Choroid plexus epithelial cell (primary cell): ENCODE results near the gene ATP13A2.

Experiments
- DNase-seq: peaks from one replicate; pipeline ENCODE4 v3.0.0-alpha.2; 2010; ENCODE audit warnings: low read depth
- H3K4me3 ChIP-seq: 2 replicates; pipeline ENCODE4 v1.5.1; 2011; ENCODE audit warnings: low read depth, mild to moderate bottlenecking, control low read depth, low read length, moderate library complexity
- TF ChIP-seq, protein P1 (sequence below): conservative IDR thresholded peaks from 2 replicates; pipeline ENCODE4 v1.5.1; 2011; ENCODE audit warnings: low read depth, mild to moderate bottlenecking, control low read depth, inconsistent platforms, low read length, moderate library complexity

ATP13A2 gene

DNA sequence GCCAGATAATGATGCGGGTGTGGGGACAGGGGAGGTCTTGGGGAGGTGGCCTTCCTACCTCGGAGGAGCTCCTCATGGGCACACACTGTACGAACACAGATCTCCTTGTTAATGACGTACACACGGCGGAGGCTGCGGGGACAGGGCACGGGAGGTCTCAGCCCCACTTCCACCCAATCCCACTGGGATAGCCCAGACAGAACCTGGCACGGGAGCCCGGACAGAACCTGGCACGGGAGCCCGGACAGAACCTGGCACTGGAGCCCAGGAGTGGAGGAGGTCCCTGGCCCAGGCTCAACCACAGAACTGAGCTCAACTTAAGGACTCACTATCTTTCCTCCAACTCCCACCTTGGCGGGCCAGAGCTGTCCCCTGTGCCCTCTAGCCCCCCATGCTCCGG is 36.5 kb downstream of the ATP13A2 start:
- TF ChIP-seq, protein P1, sequence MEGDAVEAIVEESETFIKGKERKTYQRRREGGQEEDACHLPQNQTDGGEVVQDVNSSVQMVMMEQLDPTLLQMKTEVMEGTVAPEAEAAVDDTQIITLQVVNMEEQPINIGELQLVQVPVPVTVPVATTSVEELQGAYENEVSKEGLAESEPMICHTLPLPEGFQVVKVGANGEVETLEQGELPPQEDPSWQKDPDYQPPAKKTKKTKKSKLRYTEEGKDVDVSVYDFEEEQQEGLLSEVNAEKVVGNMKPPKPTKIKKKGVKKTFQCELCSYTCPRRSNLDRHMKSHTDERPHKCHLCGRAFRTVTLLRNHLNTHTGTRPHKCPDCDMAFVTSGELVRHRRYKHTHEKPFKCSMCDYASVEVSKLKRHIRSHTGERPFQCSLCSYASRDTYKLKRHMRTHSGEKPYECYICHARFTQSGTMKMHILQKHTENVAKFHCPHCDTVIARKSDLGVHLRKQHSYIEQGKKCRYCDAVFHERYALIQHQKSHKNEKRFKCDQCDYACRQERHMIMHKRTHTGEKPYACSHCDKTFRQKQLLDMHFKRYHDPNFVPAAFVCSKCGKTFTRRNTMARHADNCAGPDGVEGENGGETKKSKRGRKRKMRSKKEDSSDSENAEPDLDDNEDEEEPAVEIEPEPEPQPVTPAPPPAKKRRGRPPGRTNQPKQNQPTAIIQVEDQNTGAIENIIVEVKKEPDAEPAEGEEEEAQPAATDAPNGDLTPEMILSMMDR, result no peak
- no peak for DNase-seq
- no peak overlapping the region for H3K4me3 ChIP-seq

DNA sequence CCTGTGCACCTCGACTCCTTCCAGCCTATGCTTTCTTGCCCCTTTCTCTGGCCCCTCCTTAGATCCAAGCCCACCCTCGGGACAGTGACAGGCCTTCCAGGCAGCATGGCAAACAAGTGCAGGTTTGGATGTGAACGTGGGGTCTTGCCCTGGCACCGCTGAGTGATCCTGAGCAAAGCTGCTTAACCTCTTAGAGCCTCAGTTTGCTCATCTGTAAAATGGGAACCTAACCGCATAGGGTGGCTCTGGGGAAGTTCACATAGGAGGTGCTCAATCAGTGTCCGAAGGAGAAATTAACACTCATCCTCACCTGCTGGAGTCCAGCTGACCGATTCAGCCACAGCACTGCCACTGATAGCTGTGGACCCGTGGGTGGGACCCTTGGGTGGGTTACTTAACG is 38.5 kb downstream of the ATP13A2 start:
- TF ChIP-seq, protein P1, result no peak
- DNase-seq, result no peak
- no peak overlapping the region for H3K4me3 ChIP-seq

DNA sequence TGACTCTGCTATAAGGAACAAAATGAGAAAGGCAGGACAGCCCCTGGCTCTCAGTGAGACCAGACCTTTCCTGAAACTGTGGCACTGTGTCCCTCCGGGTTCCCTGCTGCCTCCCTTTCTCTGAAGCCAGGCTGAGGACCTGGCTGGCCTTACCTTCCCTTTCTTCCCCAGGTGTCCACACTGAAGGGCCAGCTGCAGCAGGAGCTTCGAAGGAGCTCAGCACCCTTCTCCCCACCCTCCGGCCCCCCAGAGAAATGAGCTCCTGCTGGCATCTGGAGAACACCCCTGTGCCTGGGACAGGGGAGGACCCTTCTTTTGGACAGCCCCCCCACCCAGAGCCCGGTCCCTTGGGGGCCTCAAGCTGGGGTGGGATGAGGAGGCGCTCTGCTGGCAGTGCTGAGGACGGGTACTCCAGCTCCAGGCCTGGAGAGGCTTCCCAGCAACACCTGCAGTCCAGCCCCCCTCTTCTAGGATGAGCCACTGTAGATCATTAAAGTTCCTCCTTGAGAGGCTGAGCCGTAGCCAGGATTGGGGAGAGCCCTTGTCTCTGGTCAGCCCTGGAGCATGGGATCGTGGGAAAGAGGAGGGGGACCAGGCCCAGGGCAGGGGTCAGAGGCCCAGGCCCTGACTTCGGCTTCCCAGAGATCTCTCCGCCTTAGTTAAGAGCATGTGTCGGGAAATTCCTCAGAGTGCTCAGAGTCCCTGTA is 39.4 kb downstream of the ATP13A2 start:
- H3K4me3 ChIP-seq, result no peak overlapping the region
- no peak for DNase-seq
- TF ChIP-seq, protein P1, result no peak

DNA sequence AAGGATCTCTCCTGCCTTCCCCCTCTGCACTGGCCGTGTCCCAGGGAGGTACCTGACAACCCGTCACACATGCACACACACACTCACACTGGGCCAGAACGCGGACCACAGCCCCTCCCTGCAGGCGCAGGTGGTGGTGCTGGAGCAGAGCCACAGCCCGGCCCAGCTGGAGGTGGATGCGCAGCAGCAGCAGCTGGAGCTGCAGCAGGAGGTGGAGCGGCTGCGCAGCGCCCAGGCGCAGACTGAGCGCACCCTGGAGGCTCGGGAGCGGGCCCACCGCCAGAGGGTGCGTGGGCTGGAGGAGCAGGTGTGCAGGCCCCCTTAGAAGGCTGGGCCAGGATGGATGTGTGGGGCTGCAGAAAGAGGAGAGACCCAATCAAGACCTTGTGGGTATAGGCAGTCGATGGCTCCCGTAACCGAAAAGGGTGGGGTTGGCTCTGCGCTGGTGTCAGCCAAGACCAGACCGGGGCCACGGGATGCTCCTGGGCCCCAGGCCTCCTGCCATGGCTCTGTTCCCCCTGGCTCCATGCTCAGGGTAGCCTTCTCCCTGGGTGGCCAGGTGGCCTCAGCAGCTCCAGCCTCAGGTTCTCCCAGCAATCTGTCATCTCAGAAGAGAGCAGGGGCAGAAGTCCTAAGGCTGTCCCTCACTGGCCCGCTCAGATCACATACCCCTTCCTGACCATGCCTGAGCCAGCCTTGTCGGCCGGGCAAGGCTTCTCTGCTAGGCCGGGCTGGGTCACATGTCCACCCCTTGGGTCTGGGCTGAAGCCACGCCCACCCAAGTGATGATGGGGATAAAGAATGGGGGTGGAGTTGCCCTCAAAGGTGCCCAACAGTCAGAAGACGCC is 40.2 kb downstream of the ATP13A2 start:
- TF ChIP-seq, protein P1, result no peak
- H3K4me3 ChIP-seq, result no peak overlapping the region

DNA sequence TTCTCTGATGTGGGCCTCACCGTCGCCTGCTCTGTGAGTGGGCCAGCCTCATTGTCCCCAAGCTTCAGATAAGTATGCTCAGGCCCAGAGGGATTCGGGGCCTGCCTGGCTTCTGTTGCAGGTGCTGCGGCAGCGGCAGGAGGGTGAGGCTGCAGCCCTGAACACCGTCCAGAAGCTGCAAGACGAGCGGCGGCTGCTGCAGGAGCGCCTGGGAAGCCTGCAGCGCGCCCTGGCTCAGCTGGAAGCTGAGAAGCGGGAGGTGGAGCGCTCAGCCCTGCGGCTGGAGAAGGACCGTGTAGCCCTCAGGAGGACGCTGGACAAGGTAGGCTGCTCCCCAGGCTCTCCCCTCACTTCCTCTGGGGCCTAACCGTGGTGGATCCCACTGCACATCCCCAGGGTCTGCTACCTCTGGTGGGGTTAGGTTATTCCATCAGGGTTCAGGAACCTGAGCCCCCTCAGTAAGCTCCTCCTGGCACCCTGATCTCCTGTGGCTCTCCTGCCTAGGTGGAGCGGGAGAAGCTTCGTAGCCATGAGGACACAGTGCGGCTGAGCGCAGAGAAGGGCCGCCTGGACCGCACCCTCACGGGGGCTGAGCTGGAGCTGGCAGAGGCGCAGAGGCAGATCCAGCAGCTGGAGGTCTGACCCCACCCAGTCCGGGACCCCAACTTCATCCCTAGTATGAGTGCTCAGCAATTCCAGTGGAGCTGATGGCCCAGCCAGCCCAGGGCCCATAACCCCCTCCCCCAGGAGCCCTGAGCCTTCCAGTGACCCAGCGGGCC is 41.4 kb downstream of the ATP13A2 start:
- H3K4me3 ChIP-seq, result no peak overlapping the region
- TF ChIP-seq, protein P1, result no peak
- DNase-seq, result no peak

More for the DNA sequence above, 40.2 kb downstream of the ATP13A2 start:
- DNase-seq, result no peak

DNA sequence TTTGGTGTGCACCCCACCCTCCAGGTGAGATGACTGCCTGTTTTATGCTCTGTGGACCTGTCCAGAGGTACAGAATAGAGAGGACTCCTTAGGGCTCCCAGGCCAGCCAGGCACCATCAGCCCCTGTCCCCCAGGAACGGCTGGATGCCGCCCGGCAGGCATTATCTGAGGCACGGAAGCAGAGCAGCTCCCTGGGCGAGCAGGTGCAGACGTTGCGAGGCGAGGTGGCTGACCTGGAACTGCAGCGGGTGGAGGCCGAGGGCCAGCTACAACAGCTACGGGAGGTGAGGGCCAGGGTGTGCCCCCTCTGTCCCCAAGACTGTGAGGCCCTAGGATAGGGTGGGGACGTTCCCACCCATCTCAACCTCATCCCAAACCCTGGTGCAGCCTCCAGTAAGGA is 42.1 kb downstream of the ATP13A2 start:
- no peak overlapping the region for H3K4me3 ChIP-seq
- no peak for DNase-seq
- TF ChIP-seq, protein P1, result no peak
